Amniotic stem cell (primary cell): Measurements from ENCODE around the gene SIGLEC9.

ENCODE experiments used
- DNase-seq: peaks from one replicate; lab custom pipeline; 2025; lab: John Stamatoyannopoulos, UW

Gene SIGLEC9

GRCh38 chr19:51124729-51125128, at the start of gene SIGLEC9:
Gene SIGLEC9, plus strand, starts transcription at chr19:51124906. Its CDS starts 69 bp downstream, at chr19:51124975.
- no peak for DNase-seq

GRCh38 chr19:51075998-51076397, 48.7 kb upstream of the SIGLEC9 start:
- no peak for DNase-seq

GRCh38 chr19:51076631-51077213, 48.0 kb upstream of the SIGLEC9 start:
- no peak for DNase-seq

GRCh38 chr19:51078104-51078503, 46.6 kb upstream of the SIGLEC9 start:
- no peak for DNase-seq

GRCh38 chr19:51078731-51079130, 46.0 kb upstream of the SIGLEC9 start:
- no peak for DNase-seq

- no peak for DNase-seq
Measured at GRCh38 chr19:51079481-51080110, 45.1 kb upstream of the SIGLEC9 start.

- no peak for DNase-seq
Measured at GRCh38 chr19:51081476-51081875, 43.2 kb upstream of the SIGLEC9 start.

- no peak for DNase-seq
Measured at GRCh38 chr19:51082611-51083010, 42.1 kb upstream of the SIGLEC9 start, which contains the start of gene KLK14. Gene KLK14, minus strand, starts transcription at chr19:51082887. Its CDS starts 273 bp downstream, at chr19:51082614.

GRCh38 chr19:51083181-51083580, 41.5 kb upstream of the SIGLEC9 start:
- DNase-seq: no peak

- DNase-seq: no peak
Measured at GRCh38 chr19:51083783-51084182, 40.9 kb upstream of the SIGLEC9 start.

- DNase-seq: no peak
Measured at GRCh38 chr19:51084505-51084904, 40.2 kb upstream of the SIGLEC9 start.

GRCh38 chr19:51086153-51086850, 38.4 kb upstream of the SIGLEC9 start:
- no peak for DNase-seq

GRCh38 chr19:51089786-51090185, 34.9 kb upstream of the SIGLEC9 start:
- DNase-seq: no peak

GRCh38 chr19:51090471-51090870, 34.2 kb upstream of the SIGLEC9 start:
- DNase-seq: no peak

GRCh38 chr19:51091126-51091525, 33.6 kb upstream of the SIGLEC9 start:
- no peak for DNase-seq

GRCh38 chr19:51091895-51092873, 32.5 kb upstream of the SIGLEC9 start:
- DNase-seq: no peak

GRCh38 chr19:51093101-51093500, 31.6 kb upstream of the SIGLEC9 start:
- no peak for DNase-seq

- DNase-seq: no peak
Measured at GRCh38 chr19:51093510-51094345, 31.0 kb upstream of the SIGLEC9 start.

- DNase-seq: no peak
Measured at GRCh38 chr19:51094696-51095279, 29.9 kb upstream of the SIGLEC9 start.

GRCh38 chr19:51096473-51097165, 28.1 kb upstream of the SIGLEC9 start:
- no peak for DNase-seq
